K562 treated with DMSO at 1 percent for 24 hours (cell line): ENCODE data around the gene NDUFS8. TPM values are rescaled to one million over a fixed set of nuclear protein-coding genes. Genes with fewer than 3 reads are reported as not detected.

ENCODE experiments used
- total RNA-seq: library from RNA; unstranded; fragments of 300-600 nt; gene quantifications from 2 replicates; pipeline ENCODE4 v1.2.3, GENCODE V29; 2022; ENCODE audit warnings: low read depth; ENCODE audit not compliant: insufficient read depth

The NDUFS8 gene
- 309 and 332 TPM in 2 replicates for total RNA-seq

DNA sequence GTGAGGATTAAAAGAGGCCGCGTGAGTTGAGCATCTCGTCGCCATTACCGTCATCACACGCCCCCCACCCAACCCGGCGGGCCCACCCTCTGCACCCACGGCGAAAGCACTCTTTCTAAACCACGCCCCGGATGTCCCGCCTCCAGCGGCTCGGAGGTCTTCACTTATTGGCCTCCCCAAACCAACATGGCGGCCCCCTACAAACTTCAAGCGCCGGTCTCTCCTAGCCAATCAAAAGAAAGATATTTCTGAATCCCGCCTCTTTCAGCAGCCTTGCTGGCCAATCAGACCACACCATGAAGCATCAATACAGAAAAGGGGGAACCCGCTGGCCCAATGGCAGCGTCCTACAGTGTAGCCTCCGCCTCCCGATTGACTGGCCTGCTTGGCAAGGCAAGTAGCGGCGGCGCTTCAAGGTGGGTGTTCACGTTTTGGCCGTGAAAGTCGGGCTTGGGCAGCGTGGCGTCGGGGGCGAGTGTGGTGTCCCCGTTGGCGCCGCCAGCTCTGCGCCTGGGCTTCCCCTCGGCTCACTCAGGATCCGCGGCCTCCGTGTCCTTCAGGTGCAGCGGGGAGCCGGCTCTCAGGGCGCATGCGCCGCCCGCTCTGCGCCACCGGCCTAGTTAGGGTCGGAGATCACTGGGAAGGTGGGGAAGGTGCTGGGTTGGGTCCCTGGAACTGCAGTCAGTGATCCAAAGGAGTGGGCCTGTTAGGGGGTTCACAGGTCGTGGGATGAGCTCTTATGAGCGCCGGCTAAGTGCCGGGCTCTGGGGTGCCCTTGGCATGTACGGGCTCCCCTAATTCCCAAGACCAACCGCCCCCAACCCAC lies at the start of gene NDUFS8:
Gene NDUFS8 (plus strand): TSS at position 364 of the 826 bp plus-strand sequence. CDS start 1,471 bp downstream, outside the sequence.

DNA sequence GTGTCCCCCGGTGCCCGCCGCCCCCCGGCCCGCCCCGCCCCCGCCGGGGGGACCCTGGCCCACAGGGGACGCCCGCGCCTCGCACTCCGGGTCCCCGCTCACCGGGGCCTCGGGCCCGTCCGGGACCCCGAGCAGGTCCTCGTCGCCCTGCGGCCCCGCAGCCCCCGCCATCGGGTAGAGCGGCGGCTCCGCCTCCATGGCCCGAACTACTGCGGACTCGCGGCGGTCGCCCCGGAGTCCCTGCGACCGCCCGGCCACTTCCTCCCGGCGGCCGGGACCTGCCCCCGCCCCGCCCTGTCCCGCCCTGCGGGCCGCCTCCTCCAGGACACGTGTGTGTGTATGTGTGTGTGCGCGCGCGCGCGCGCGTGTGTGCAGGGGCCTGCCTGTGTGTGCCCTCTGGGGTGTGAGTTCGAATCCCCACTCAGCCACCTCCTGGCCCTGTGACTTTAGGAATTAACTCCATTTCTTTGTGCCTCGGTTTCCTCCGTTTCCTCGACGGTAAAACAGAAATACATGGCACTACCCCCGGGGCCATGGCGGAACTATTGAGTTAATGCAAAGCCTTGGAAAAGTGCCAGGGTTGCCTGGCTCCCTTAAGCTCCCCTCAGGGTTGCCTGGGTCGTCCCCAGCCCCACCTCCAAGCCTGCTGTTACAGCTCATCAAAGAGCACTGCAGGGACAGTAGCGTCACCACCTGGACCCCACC lies 26.5 kb upstream of the NDUFS8 start, which contains the start of gene UNC93B1:
Gene UNC93B1 (minus strand): TSS at position 252 of the 705 bp plus-strand sequence. CDS start 54 bp downstream, at position 198.

DNA sequence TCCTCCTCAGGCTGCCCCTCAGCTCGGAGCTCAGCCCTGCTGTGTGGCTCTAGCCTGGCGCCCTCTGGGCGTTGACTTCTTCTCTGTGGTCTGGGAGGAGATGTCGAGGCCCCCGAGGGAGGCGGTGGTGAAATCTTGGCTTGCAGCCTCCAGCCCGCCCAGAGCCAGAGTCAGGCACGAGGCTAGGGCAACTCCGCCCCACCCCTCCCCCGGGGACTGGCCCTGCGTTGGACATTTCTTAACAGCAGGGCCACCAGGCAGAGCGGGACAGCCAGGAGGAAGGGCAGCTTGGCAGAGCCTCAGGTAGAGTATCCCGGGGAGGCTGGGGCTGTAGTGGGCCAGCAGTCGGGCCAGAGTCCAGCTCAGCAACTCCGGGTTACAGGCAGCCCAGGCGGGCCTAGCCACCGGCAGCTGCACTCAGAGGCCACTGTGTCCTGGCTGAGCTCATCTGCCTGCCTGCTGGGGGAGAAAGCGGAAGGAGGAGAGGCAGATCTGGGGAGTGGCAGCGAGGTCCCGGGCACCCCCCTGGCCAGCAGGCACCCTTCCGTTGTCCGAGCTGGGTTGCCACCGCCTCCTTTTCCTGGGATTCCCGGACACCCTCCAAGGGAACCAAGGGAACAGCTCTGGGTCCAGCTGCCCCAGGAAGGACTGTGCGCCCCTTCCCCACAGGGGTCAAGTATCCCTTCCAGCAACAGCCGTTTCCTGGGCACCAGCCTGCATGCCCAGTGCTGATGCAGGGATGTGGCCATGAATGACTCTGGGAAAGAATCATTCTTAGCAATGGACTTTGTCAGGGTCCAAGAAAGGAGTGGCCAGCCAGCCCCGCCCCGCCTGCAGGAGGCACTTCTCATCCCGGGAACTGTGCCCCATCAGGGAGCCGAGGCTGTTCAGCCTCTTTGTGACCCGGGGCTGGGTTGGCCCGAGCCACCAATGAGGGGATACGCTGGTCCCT lies 20.1 kb upstream of the NDUFS8 start, which contains the start of gene ALDH3B1:
Gene ALDH3B1 (plus strand): TSS at position 238 of the 952 bp plus-strand sequence. CDS start 4,971 bp downstream, outside the sequence.

DNA sequence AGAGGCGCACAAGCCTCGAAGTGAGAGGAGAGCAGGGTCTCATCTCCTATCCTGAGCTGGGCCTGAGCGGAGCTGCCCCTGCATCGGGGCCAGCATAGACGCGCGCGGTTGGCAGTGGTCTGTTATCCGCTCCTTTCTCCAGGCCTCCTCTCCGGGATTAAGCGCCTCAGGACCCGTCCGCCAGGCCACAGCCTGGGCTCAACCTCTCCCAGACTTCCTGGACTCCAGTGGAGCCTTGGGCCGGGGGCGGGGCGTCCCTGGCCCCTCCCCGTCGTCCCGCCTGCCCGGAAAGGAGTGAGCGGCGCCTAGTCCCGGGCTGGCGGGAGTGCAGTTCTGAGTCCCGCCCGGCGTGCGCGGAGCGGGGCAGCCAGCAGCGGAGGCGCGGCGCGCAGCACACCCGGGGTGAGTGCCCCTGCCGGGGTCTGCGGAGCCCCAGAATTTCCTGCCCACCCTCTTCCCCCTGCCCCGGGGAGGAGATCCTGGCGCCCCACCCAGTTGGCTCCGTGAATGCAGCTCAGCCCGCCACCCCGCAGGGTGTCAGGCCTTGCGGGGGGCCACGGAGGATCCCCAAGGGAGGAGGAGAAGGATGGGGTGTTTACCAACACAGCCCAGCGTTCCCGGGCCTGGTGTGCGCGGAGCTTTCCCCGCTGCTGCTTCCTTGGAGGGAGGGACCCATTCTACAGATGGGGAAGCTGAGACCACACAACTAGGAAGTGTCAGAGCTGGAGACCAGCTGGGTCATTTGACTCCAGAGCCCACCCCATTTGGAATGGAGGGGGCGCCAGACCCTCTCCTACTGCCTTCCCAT lies 8.4 kb downstream of the NDUFS8 start, which contains the start of gene TCIRG1:
Gene TCIRG1 (plus strand): TSS at position 308 of the 808 bp plus-strand sequence. CDS start 2,247 bp downstream, outside the sequence.

Other genes starting within 250 kb of the NDUFS8 start
- 8.1 and 9.4 TPM in 2 replicates for gene UNC93B1, start 26.6 kb upstream of the NDUFS8 start, total RNA-seq
- 1.5 and 1.6 TPM in 2 replicates for gene ALDH3B1, start 20.4 kb upstream of the NDUFS8 start, total RNA-seq
- gene TCIRG1, start 8.3 kb downstream of the NDUFS8 start, total RNA-seq: 110 and 131 TPM in 2 replicates
- gene CHKA, start 90.7 kb downstream of the NDUFS8 start, total RNA-seq: 35.2 and 40.8 TPM in 2 replicates
- 8.6 and 12.2 TPM in 2 replicates for gene KMT5B, start 182.6 kb downstream of the NDUFS8 start, total RNA-seq
- gene C11orf24, start 241.3 kb downstream of the NDUFS8 start, total RNA-seq: 60.9 and 72.3 TPM in 2 replicates